AG10803 (cell line): Measurements from ENCODE around the gene PDE3A.
"Not testable (repeated sequence)": the region's sequence is repeated elsewhere in the genome, so short reads cannot be mapped to it uniquely, and the experiment has no call there.

Source experiments
- DNase-seq: peaks from one replicate; pipeline ENCODE4 v3.0.0; 2010; ENCODE audit warnings: low read depth
- H3K4me3 ChIP-seq: 2 replicates; pipeline ENCODE4 v1.5.1; 2011; ENCODE audit warnings: mild to moderate bottlenecking, low read length, control low read depth
- CTCF ChIP-seq: conservative IDR thresholded peaks from 2 replicates; pipeline ENCODE4 v1.5.1; 2011; ENCODE audit warnings: mild to moderate bottlenecking, low read length, control low read depth, inconsistent platforms

Gene PDE3A

GRCh38 chr12:20368114-20368650, at the start of gene PDE3A:
PDE3A (plus strand) TSS chr12:20368537; CDS start chr12:20369285, 748 bp downstream.
- peak; percentile 39 for DNase-seq
- peak within 1 kb of the TSS; percentile 68 for H3K4me3 ChIP-seq
- TF ChIP-seq CTCF, result 0 out of 2 replicates have a peak, but pooled peaks have one; percentile 15

GRCh38 chr12:20319366-20319765, 49.0 kb upstream of the PDE3A start:
- no peak overlapping the region for H3K4me3 ChIP-seq
- TF ChIP-seq CTCF, result no peak
- DNase-seq, result no peak

GRCh38 chr12:20320552-20320951, 47.8 kb upstream of the PDE3A start:
- no peak overlapping the region for H3K4me3 ChIP-seq
- DNase-seq, result no peak
- no peak for TF ChIP-seq CTCF

GRCh38 chr12:20330826-20331505, 37.4 kb upstream of the PDE3A start:
- H3K4me3 ChIP-seq, DNase-seq: not testable (repeated sequence)

GRCh38 chr12:20339060-20339459, 29.3 kb upstream of the PDE3A start:
- no peak overlapping the region for H3K4me3 ChIP-seq
- TF ChIP-seq CTCF, result no peak
- DNase-seq, result no peak

- DNase-seq, result no peak
- no peak for TF ChIP-seq CTCF
- no peak overlapping the region for H3K4me3 ChIP-seq
These were observed 26.2 kb upstream of the PDE3A start for GRCh38 chr12:20342111-20342510.

GRCh38 chr12:20345866-20346265, 22.5 kb upstream of the PDE3A start:
- DNase-seq, result no peak
- no peak overlapping the region for H3K4me3 ChIP-seq
- no peak for TF ChIP-seq CTCF
